ENCODE results near the gene HS6ST1.

HS6ST1 gene

DNA sequence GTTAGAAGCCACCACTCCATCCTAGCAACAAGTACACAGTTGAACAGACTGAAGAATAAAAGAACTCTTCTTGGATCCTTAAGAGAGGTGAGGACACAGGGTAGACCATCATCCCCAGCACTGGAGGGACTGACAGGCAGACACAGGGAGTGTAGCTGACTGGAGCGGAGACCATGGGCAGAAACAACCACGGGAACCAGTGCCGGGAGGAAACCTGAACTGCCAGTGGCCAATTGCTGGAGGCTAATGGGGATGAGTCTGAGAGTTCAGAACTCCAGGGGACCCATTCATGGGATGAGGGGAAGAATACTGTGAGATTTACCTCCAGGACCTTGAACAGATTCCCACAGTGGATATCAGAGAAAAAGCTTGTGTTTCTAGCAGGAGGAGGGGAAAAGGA lies 76.8 kb downstream of the HS6ST1 start:
- H3K4me3 ChIP-seq (ENCODE audit: control insufficient read depth, low read depth, low read length): no peak overlapping the region
- TF ChIP-seq, protein P1, sequence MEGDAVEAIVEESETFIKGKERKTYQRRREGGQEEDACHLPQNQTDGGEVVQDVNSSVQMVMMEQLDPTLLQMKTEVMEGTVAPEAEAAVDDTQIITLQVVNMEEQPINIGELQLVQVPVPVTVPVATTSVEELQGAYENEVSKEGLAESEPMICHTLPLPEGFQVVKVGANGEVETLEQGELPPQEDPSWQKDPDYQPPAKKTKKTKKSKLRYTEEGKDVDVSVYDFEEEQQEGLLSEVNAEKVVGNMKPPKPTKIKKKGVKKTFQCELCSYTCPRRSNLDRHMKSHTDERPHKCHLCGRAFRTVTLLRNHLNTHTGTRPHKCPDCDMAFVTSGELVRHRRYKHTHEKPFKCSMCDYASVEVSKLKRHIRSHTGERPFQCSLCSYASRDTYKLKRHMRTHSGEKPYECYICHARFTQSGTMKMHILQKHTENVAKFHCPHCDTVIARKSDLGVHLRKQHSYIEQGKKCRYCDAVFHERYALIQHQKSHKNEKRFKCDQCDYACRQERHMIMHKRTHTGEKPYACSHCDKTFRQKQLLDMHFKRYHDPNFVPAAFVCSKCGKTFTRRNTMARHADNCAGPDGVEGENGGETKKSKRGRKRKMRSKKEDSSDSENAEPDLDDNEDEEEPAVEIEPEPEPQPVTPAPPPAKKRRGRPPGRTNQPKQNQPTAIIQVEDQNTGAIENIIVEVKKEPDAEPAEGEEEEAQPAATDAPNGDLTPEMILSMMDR (conservative IDR thresholded peaks at IDR 0.05; ENCODE audit: control insufficient read depth, insufficient read depth, low read depth, low read length): no peak
- DNase-seq (ENCODE audit: low read depth): no peak

DNA sequence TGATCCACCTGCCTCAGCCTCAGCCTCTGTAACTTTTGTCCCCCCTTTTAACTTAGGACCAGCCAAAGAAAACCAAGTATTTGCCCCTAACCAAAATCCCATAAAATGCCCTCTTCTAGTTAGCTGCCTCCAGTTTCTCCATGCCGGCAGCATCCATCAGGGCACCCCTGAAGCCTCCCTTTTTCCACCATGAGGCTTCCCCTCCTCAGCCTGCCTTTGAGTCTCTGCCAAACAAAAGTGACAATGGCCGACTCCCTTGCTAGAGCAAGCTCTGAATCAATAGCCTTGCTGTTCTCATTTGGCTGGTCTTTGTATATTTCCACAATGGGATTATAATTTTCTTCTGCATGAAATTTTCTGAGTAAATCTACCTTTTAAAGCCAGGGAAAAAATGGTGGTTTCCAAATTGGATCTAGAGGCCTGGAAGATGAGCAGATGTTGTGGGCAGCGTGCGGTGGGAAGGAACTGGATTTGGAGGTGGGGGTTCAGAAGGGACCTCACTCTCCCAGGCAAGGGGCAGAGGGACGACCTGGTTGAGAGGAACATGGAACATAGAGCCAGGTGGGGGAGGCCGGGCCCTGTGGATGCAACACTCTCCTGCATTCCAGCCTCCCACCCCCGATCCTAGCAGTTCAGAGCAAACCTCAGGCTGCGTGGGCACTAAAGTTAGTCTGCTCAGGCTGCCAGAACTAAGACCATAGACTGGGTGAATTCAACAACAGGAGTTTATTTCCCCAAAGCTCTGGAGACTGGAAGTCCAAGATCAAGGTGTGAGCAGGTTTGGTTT lies 80.6 kb downstream of the HS6ST1 start:
- TF ChIP-seq, protein P1 (conservative IDR thresholded peaks at IDR 0.05; ENCODE audit: control insufficient read depth, insufficient read depth, low read depth, low read length): no peak
- DNase-seq (ENCODE audit: low read depth): no peak
- no peak overlapping the region for H3K4me3 ChIP-seq (ENCODE audit: control insufficient read depth, low read depth, low read length)

DNA sequence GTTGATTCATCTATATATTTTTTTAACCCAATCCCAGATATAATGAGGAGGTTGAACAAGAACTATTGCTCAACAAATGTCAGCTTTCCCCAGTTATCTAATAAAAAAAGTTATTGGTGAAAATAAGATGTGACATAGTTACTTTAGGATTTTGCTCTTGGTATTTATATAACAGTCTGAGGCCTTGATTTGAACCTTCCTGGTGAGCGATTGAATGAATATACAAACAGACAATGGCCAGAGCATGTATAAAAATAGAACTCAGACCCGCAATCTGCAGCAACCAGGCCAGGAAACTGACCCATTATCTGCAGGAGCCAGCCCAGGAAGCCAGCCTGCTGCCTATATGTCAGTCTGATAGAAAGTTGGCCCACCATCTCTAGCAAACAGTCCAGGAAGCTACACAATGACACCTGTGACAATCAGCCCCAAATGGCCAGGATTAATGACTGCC lies 81.6 kb downstream of the HS6ST1 start:
- no peak overlapping the region for H3K4me3 ChIP-seq (ENCODE audit: control insufficient read depth, low read depth, low read length)
- TF ChIP-seq, protein P1 (conservative IDR thresholded peaks at IDR 0.05; ENCODE audit: control insufficient read depth, insufficient read depth, low read depth, low read length): no peak
- no peak for DNase-seq (ENCODE audit: low read depth)

- H3K4me3 ChIP-seq (ENCODE audit: control insufficient read depth, low read depth, low read length): no peak overlapping the region
- TF ChIP-seq, protein P1 (conservative IDR thresholded peaks at IDR 0.05; ENCODE audit: control insufficient read depth, insufficient read depth, low read depth, low read length): no peak
- peak; percentile 91 for DNase-seq (ENCODE audit: low read depth)
Measured at GRCh38 chr2:128236491-128237035, 82.1 kb downstream of the HS6ST1 start.

DNA sequence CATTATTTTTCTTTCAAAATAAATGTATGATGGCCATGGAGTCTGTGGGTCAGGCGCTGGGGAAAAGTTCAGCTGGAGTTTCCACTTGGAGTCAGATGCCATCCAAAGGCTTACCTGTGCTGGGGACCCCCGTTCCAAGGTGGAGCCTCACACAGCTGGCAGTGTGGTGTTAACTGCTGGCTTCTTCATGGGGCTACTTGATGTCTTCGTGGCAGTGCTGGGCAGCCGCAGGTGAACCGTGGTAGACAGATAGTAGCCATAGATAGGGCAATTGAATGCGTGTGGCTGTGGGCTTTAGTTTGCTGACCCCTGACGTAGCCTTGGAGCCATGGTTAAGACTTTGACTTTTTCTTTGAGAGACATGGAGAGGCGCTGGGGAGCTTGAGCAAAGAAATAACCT lies 83.1 kb downstream of the HS6ST1 start:
- TF ChIP-seq, protein P1 (conservative IDR thresholded peaks at IDR 0.05; ENCODE audit: control insufficient read depth, insufficient read depth, low read depth, low read length): no peak
- H3K4me3 ChIP-seq (ENCODE audit: control insufficient read depth, low read depth, low read length): no peak overlapping the region
- DNase-seq (ENCODE audit: low read depth): no peak

- DNase-seq (ENCODE audit: low read depth): no peak
- H3K4me3 ChIP-seq (ENCODE audit: control insufficient read depth, low read depth, low read length): no peak overlapping the region
- TF ChIP-seq, protein P1 (conservative IDR thresholded peaks at IDR 0.05; ENCODE audit: control insufficient read depth, insufficient read depth, low read depth, low read length): no peak
Measured at GRCh38 chr2:128234613-128235012, 84.1 kb downstream of the HS6ST1 start.
